T-helper 1 cell treated with Interleukin-12 subunit alpha and Interleukin-12 subunit beta and Interleukin-4 antibody, amounts not matched to agents 30 ng/mL and 1 ng/mL, for 36 hours (primary cell): ENCODE results near the gene KRT84. TPM values are rescaled to one million over a fixed set of nuclear protein-coding genes. Genes with fewer than 3 reads are reported as not detected.

Source experiments
- intact Hi-C: fragments of 100-400 bp; cut with micrococcal nuclease; formaldehyde crosslinking; loops from one replicate; pipeline ENCODE4 v1.15.1; 2024
- total RNA-seq: library from RNA; stranded (reverse); gene quantifications from 2 replicates; pipeline ENCODE4 v1.2.3, GENCODE V29; 2022

KRT84 gene
- total RNA-seq, 1 donor from 2014 or later, result not detected

- intact Hi-C loops, result no loop called here
Observed at GRCh38 chr12:52344111-52344510, 41.3 kb downstream of the KRT84 start.

- intact Hi-C loops, result no loop called here
Observed at GRCh38 chr12:52343550-52343949, 41.9 kb downstream of the KRT84 start.

- intact Hi-C loops, result no loop called here
Observed at GRCh38 chr12:52342781-52343490, 42.5 kb downstream of the KRT84 start.

- intact Hi-C loops, result no loop called here
Observed at GRCh38 chr12:52341066-52341580, 44.3 kb downstream of the KRT84 start.

GRCh38 chr12:52338241-52338960 lies 47.1 kb downstream of the KRT84 start:
- intact Hi-C loops, result no loop called here

- intact Hi-C loops, result no loop called here
Observed at GRCh38 chr12:52337054-52337453, 48.4 kb downstream of the KRT84 start.

GRCh38 chr12:52336641-52337040 lies 48.8 kb downstream of the KRT84 start:
- intact Hi-C loops, result no loop called here

GRCh38 chr12:52335598-52336262 lies 49.7 kb downstream of the KRT84 start:
- intact Hi-C loops, result no loop called here

GRCh38 chr12:52334185-52334584 lies 51.3 kb downstream of the KRT84 start:
- intact Hi-C loops, result no loop called here

- intact Hi-C loops, result no loop called here
Observed at GRCh38 chr12:52333321-52333720, 52.1 kb downstream of the KRT84 start.

- intact Hi-C loops, result no loop called here
Observed at GRCh38 chr12:52332381-52332780, 53.1 kb downstream of the KRT84 start.

- intact Hi-C loops, result no loop called here
Observed at GRCh38 chr12:52331833-52332232, 53.6 kb downstream of the KRT84 start.

GRCh38 chr12:52331039-52331438 lies 54.4 kb downstream of the KRT84 start:
- intact Hi-C loops, result no loop called here

- intact Hi-C loops, result loop anchor here (1.0 kb wide), 4 partner anchors 49 to 176 kb away; no protein-coding TSS in a partner anchor
Observed at GRCh38 chr12:52327830-52328500, 57.5 kb downstream of the KRT84 start.

Other genes starting within 250 kb of the KRT84 start
- not detected in 2 replicates for gene KRT80, start 193.6 kb downstream of the KRT84 start, total RNA-seq
- 53.6 and 56.8 TPM in 2 replicates for gene KRT7, start 152.4 kb downstream of the KRT84 start, total RNA-seq
- gene KRT86, start 111.0 kb downstream of the KRT84 start, total RNA-seq, result 1.9 and 3.4 TPM in 2 replicates
- not detected in 2 replicates for gene KRT81, start 94.1 kb downstream of the KRT84 start, total RNA-seq
- gene KRT83, start 64.3 kb downstream of the KRT84 start, total RNA-seq, result not detected in 2 replicates
- gene KRT85, start 18.2 kb downstream of the KRT84 start, total RNA-seq, result not detected in 2 replicates
- gene KRT82, start 20.7 kb upstream of the KRT84 start, total RNA-seq, result not detected in 2 replicates
- not detected in 2 replicates for gene KRT75, start 48.7 kb upstream of the KRT84 start, total RNA-seq
- gene KRT6B, start 66.5 kb upstream of the KRT84 start, total RNA-seq, result not detected in 2 replicates
- gene KRT6C, start 88.2 kb upstream of the KRT84 start, total RNA-seq, result not detected in 2 replicates
- gene KRT6A, start 107.6 kb upstream of the KRT84 start, total RNA-seq, result not detected in 2 replicates
- not detected in 2 replicates for gene KRT5, start 134.7 kb upstream of the KRT84 start, total RNA-seq
- gene KRT71, start 167.5 kb upstream of the KRT84 start, total RNA-seq, result not detected in 2 replicates
- gene KRT74, start 188.2 kb upstream of the KRT84 start, total RNA-seq, result not detected in 2 replicates
- 1.6 and 1.7 TPM in 2 replicates for gene KRT72, start 215.8 kb upstream of the KRT84 start, total RNA-seq
- gene KRT73, start 232.9 kb upstream of the KRT84 start, total RNA-seq, result 0.61 and 0.78 TPM in 2 replicates